GM12872 (cell line): ENCODE data around the gene KIF5A.

Experiments
- CTCF ChIP-seq: IDR thresholded peaks from 3 replicates; pipeline ENCODE4 v1.5.1; 2011; ENCODE audit warnings: low read depth, mild to moderate bottlenecking, low read length, moderate library complexity; ENCODE audit not compliant: insufficient read depth

The KIF5A gene

GRCh38 chr12:57525615-57526383 is 24.0 kb upstream of the KIF5A start:
- no peak for TF ChIP-seq CTCF

- TF ChIP-seq CTCF: no peak
Observed at GRCh38 chr12:57526477-57527126, 23.2 kb upstream of the KIF5A start.

GRCh38 chr12:57527184-57527583 is 22.7 kb upstream of the KIF5A start:
- no peak for TF ChIP-seq CTCF

GRCh38 chr12:57528176-57528575 is 21.7 kb upstream of the KIF5A start:
- no peak for TF ChIP-seq CTCF

GRCh38 chr12:57528831-57529555 is 20.9 kb upstream of the KIF5A start:
- no peak for TF ChIP-seq CTCF

GRCh38 chr12:57529831-57530230 is 20.0 kb upstream of the KIF5A start:
- no peak for TF ChIP-seq CTCF

GRCh38 chr12:57530396-57531142 is 19.3 kb upstream of the KIF5A start:
- TF ChIP-seq CTCF: no peak
